Gastrocnemius medialis (tissue), 4 donors: ENCODE measurements around the gene AACS.

Experiments used
- CTCF ChIP-seq, 5 experiments: fragments of 450-650 bp in 3 of 5; fragments of 200-600 bp in 2 of 5; sonication (generic) in 2 of 5; IDR thresholded peaks in 4 of 5; conservative IDR thresholded peaks in 1 of 5; 1 replicate in 4 of 5; 2 replicates in 1 of 5; pipeline ENCODE4 v1.5.1; 2016 to 2019; ENCODE audit warnings: antibody characterized with exemption in 5 of 5, mild to moderate bottlenecking in 3 of 5, moderate library complexity in 3 of 5
- POLR2A ChIP-seq, 2 donors: fragments of 450-650 bp; IDR thresholded peaks; one replicate each; pipeline ENCODE4 v1.6.1; 2017; ENCODE audit warnings: antibody characterized with exemption in 2 of 2, mild to moderate bottlenecking in 2 of 2, moderate library complexity in 2 of 2

GRCh38 chr12:125110641-125111360 lies 45.6 kb downstream of the AACS start:
- TF ChIP-seq CTCF (IDR thresholded peaks at IDR 0.05 in 4 of 5, conservative IDR thresholded peaks at IDR 0.05 in 1 of 5) (no peak), POLR2A (IDR thresholded peaks at IDR 0.05) (no peak)
